Fibroblast of lung (primary cell): ENCODE results near the gene FSIP2.

Experiments
- EZH2 ChIP-seq: IDR thresholded peaks from 2 replicates; pipeline ENCODE4 v1.5.1; 2012; ENCODE audit warnings: low read length, control low read depth, mild to moderate bottlenecking; ENCODE audit errors: missing control alignments
- TF ChIP-seq, protein P1 (sequence below), 2 donors: IDR thresholded peaks in 1 of 2; conservative IDR thresholded peaks in 1 of 2; 1 replicate in 1 of 2; 2 replicates in 1 of 2; pipeline ENCODE4 v1.5.1; 2011 to 2012; ENCODE audit warnings: low read length in 2 of 2, control low read depth in 1 of 2, inconsistent platforms in 1 of 2, low read depth in 1 of 2, mild to moderate bottlenecking in 1 of 2

DNA sequence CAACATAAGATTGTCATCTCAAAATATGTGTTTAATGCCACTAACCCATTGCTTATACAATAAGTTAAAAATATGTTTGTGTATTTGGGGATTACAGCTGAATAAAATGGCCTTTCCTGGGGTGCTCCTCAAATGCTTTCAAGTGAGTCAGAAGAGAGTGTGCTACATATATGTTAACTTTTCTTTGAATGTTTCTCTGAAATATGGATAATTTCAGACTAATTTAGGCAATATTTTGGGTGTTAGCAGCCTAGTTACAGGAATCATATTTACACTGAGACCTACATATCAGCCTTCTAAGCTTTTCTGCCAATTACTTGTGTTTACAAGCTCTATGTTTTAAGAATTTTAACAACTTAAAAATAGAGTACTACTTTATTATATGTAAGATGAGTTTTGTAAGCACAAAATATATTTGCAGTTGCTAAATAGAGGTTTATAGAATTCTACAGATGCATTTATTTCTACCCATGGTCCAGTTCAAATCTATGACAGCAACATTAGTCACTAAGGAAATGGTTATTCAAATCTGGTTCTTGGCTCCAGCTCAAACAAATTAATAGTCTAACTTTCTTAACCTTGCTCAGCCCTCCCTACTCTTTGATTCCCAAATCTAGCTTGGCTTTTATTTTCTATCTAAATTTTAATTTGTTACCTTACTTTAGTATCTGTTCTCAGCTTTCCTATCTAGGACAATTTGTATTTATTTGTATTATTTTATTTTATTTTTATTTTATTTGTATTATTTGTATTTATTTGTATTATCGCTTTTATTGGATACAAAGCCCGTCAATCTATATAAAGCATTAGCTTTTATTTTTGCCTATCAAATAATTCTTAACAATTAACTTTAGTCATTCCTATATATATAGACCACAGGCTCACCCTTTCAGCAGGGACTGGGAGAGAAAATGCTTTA, 48.9 kb downstream of the FSIP2 start:
- TF ChIP-seq, protein P1, sequence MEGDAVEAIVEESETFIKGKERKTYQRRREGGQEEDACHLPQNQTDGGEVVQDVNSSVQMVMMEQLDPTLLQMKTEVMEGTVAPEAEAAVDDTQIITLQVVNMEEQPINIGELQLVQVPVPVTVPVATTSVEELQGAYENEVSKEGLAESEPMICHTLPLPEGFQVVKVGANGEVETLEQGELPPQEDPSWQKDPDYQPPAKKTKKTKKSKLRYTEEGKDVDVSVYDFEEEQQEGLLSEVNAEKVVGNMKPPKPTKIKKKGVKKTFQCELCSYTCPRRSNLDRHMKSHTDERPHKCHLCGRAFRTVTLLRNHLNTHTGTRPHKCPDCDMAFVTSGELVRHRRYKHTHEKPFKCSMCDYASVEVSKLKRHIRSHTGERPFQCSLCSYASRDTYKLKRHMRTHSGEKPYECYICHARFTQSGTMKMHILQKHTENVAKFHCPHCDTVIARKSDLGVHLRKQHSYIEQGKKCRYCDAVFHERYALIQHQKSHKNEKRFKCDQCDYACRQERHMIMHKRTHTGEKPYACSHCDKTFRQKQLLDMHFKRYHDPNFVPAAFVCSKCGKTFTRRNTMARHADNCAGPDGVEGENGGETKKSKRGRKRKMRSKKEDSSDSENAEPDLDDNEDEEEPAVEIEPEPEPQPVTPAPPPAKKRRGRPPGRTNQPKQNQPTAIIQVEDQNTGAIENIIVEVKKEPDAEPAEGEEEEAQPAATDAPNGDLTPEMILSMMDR (conservative IDR thresholded peaks at IDR 0.05 in 1 of 2, IDR thresholded peaks at IDR 0.05 in 1 of 2; ENCODE audit: low read depth in 1 of 2, low read length in 2 of 2): no peak
- no peak for TF ChIP-seq EZH2
